LNCAP (cell line): ENCODE results near the gene SLC25A5.

Source experiments
- TF ChIP-seq, protein P1 (sequence below): fragments of 450-650 bp; IDR thresholded peaks from 2 replicates; pipeline ENCODE4 v1.5.1; 2017; ENCODE audit warnings: mild to moderate bottlenecking

SLC25A5 gene

DNA sequence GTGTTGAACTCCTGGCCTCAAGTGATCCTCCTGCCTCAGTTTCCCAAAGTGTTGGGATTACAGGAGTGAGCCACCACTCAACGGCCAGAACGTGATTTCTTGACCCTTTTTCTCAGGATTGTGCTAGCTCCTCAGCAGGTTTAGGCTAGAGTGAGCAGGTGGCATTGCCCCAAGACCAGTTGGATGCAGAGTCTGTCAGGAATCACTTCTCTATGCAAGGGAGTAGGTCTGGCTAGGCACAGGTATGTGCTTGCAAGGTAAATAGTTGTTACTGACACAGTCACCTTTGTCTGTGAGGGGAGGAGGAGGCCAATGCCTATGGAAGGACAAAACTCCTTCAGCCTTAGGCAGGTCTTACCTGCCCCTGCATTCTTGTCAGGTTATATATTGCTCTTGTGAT is 24.2 kb downstream of the SLC25A5 start:
- TF ChIP-seq, protein P1, sequence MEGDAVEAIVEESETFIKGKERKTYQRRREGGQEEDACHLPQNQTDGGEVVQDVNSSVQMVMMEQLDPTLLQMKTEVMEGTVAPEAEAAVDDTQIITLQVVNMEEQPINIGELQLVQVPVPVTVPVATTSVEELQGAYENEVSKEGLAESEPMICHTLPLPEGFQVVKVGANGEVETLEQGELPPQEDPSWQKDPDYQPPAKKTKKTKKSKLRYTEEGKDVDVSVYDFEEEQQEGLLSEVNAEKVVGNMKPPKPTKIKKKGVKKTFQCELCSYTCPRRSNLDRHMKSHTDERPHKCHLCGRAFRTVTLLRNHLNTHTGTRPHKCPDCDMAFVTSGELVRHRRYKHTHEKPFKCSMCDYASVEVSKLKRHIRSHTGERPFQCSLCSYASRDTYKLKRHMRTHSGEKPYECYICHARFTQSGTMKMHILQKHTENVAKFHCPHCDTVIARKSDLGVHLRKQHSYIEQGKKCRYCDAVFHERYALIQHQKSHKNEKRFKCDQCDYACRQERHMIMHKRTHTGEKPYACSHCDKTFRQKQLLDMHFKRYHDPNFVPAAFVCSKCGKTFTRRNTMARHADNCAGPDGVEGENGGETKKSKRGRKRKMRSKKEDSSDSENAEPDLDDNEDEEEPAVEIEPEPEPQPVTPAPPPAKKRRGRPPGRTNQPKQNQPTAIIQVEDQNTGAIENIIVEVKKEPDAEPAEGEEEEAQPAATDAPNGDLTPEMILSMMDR = no peak

DNA sequence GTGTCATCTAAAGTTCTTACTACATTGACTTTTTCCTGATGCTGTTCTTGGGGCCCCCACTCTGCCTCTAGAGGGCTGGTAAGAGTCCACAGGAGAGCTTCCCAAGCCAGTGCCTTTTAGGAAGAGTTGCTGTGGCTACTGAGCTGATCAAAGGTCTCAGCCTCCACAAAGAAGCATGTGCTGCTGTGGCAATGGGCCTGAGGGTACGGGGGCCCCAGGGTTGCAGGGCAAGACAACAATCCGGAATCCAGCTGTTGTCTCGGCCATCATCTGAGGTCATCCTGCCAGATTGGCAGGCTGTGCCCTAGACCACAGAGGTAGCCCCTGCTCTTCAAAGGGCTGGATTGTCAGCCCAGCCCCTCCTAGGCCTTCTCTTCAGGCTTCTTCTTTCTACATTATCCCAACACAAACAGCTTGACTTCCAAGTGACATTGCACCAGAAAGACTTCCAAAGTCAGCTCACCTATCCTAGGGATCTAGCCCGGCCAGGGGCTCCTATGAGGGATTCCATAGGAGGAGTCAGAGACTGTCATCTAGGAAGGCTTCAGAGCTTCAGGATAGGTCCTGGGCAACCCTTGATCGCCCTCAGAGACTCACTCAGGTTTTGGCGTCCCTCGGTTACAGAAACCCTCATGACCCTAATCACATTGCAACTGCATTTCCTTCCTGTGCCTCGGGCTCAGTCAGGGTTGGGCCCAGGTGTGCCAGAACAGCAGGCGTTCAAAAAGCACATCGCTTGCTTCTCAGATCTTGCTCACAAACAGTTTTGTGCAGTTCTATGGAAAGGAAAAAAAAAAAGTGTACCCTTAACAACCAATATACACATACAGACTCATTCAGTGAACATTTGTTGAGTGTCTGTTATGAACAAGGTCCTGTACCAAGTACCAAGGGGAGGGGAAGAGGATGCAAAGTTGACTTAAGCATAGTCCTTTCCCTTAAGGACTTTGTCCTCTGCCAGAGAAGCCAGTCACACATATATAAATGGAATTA is 27.8 kb downstream of the SLC25A5 start:
- TF ChIP-seq, protein P1 = no peak

DNA sequence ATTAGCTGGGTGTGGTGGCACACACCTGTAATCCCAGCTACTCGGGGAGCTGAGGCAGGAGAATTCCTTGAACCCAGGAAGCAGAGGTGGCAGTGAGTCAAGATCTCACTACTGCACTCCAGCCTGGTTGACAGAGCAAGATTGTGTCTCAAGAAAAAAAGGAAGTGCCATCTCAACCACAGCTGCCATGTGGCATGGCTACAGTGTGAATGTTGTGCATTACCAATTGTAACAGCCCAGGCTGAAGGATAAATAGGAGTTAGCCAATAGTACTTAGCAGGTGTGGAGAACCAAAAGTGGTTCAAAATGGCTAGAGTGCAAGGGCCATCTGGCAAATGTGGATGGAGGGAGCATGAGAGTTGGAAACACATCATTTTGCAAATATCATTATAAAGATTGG is 28.9 kb downstream of the SLC25A5 start:
- TF ChIP-seq, protein P1 = no peak

DNA sequence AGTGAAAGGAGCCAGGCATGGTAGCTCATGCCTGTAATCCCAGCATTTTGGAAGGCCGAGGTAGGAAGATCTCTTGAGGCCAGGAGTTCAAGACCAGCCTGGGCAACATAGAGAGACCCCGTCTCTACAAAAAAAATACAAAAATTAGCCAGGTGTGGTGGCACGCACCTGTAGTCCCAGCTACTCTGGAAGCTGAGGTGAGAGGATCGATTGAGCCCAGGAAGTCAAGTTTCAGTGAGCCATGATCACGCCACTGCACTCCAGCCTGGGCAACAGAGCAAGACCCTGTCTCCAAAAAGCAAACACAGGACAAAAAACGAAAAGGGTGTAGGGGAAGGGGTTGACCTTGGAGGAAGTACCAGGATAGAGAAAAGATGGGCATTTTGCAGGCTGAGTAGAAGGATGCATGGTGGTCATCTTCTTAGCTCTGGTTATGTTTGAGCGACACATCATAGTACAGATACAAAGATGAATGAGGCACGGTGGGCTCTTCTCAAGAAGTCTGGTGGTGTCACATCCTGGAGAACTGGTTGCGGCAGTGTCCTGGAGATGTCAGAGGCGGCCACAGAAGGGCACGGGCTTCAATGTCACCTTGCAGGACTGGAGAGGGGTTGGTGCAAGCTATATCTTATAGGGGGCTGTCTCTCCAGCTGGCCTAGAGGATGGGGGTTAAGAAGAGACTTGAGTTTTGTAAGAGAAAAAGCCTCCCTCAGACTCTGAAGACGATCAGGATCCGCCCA is 32.0 kb downstream of the SLC25A5 start:
- TF ChIP-seq, protein P1 = no peak

DNA sequence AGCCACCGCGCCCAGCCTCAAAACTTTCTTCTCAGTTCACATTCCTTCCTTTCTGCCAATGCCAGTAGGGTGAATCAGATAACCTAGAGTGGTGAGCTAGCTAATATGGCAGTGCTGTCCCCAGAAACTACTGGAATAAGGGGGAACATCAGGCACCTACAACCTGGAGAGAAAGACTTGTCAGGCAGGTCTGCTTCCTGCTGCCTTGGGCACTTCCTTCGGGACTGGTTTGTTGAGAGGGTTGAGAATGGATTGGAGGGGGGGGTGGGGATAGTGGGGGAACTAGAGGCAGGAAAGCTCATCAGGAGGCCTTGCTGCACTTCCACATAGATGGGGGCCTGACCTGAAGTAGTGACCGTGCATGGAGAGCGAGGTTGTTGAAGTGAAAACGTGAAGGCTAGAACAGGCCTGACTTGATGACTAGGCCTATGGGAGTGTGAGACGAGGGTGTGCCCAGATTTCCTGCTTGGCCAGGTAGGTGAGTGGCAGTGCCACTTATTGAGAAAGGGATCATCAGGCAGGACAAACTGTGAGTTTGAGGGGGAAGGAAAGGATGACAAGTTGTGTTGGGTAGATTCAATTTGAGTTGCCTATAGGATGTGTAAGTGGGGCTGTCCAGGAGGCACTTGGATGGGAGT is 33.4 kb downstream of the SLC25A5 start:
- TF ChIP-seq, protein P1 = no peak

DNA sequence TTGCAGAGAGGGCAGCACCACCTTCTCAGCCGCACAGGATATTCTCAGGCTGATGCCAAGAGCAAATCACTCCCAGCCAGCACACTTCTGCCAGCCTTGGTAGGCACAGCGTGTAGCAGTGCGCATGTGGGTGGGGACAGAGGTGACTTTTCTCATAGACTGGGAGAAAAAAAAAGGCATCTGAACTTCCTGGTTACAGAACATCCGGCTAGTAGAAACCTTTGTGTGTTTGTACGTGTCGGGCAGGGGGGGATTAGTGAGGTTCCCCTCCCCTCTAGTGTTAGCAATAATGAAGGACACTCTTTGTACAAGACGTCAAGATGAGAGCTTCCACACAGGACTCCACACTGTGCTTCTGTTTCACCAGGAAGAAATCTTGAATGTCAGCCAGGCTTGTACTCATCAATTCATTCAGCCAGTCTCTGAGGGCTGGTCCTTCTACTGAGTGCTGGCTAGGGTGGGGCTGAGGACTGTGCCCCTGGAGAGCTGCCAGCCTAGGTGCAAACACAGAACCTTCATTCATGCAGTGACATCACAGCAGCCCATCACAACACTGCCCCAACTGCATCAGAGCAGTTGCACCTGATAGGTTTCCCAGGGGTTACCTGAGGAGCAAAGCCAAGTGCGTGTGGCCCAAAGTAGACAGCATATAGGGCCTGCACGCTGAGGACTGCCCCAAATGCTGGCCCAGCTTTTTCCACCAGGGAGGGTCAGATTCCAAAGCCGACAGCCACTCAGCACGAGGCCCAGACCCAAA is 34.7 kb downstream of the SLC25A5 start:
- TF ChIP-seq, protein P1 = no peak

DNA sequence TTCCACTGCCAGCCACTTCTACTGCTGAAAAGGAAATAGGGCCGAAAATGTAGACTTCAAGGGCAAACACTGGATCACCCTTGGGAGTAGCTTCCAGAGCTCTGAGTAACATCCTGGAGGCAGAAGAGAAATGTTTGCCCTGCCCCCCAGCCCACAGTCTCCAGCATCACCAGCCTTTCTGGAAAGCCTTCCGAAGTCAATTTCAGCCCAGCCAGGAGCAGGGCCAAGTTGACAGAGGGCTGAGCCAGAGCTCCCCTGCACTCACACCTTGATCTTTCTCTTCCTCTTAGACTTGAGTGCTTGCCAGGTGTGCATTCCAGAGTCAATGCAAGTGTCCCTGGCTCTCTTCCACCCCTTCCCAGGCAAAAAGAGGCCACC is 35.2 kb downstream of the SLC25A5 start:
- TF ChIP-seq, protein P1 = no peak
